Activated CD4-positive, alpha-beta T cell treated with anti-CD3 and anti-CD28 coated beads, Interleukin-2, amount 10 ng/mL, durations not matched to agents 7 days and 5 days (primary cell): ENCODE measurements around the gene AHNAK2. TPM values are rescaled to one million over a fixed set of nuclear protein-coding genes. Genes with fewer than 3 reads are reported as not detected.
"Not testable (repeated sequence)": the region's sequence is repeated elsewhere in the genome, so short reads cannot be mapped to it uniquely, and the experiment has no call there.

Source experiments
- CTCF ChIA-PET: fragments of 350-600 bp; sonication (Branson Sonifier 250); formaldehyde crosslinking; loops from one replicate; lab custom pipeline; 2021; ENCODE audit warnings: antibody characterized with exemption; lab: Charles Lee
- POLR2A ChIA-PET: fragments of 350-600 bp; sonication (Branson Sonifier 250); formaldehyde crosslinking; loops from one replicate; lab custom pipeline; 2021; ENCODE audit warnings: antibody characterized with exemption; lab: Charles Lee
- DNase-seq: peaks from one replicate; pipeline ENCODE4 v3.0.0-alpha.2; 2020
- H3K27ac Mint-ChIP-seq: one replicate; pipeline ENCODE4 v1.8.0; 2021; ENCODE audit warnings: mild to moderate bottlenecking, moderate library complexity, mixed read lengths
- H3K27me3 Mint-ChIP-seq: one replicate; pipeline ENCODE4 v1.8.0; 2021; ENCODE audit warnings: mixed read lengths
- H3K36me3 Mint-ChIP-seq: one replicate; pipeline ENCODE4 v1.8.0; 2021; ENCODE audit warnings: low read depth, mixed read lengths
- H3K4me1 Mint-ChIP-seq: one replicate; pipeline ENCODE4 v1.8.0; 2021; ENCODE audit warnings: mixed read lengths
- H3K4me3 Mint-ChIP-seq: one replicate; pipeline ENCODE4 v1.8.0; 2021; ENCODE audit warnings: mild to moderate bottlenecking, moderate library complexity, mixed read lengths
- H3K9me3 Mint-ChIP-seq: one replicate; pipeline ENCODE4 v1.8.0; 2021; ENCODE audit warnings: mixed read lengths
- total RNA-seq, 2 experiments: library from RNA; stranded (reverse); gene quantifications; one replicate each; pipeline ENCODE4 v1.2.3, GENCODE V29; 2021

The AHNAK2 gene
- total RNA-seq, 2 experiments from 2014 or later, result not detected

GRCh38 chr14:104949406-104949955 is 28.7 kb downstream of the AHNAK2 start:
- H3K4me3 Mint-ChIP-seq, CTCF ChIA-PET, H3K4me1 Mint-ChIP-seq, H3K9me3 Mint-ChIP-seq, H3K27me3 Mint-ChIP-seq, H3K36me3 Mint-ChIP-seq, H3K27ac Mint-ChIP-seq, DNase-seq, POLR2A ChIA-PET: not testable (repeated sequence)

DNA sequence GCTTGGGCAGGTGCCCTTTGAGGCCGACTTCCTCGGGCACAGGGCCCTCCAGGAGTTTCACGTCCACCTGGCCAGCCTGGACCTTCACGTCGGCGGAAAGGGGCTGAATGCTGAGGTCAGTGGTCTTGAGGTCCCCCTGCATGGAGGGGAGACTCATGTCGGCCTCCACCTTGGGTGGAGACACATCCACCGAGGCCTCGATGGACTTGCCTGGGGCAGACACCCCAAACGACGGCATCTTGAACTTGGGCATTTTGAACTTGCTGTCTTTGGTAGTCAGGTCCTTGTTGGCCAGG is 29.5 kb downstream of the AHNAK2 start:
- Mint-ChIP-seq H3K27ac (no peak overlapping the region), H3K9me3 (no peaks in the 10 kb centered on the region), H3K4me3 (no peak overlapping the region), H3K36me3 (no peaks in the 10 kb centered on the region), H3K4me1 (no peaks in the 10 kb centered on the region), H3K27me3 (no peaks in the 10 kb centered on the region)
- ChIA-PET POLR2A (no interaction called here), CTCF (no interaction called here)
- no peak for DNase-seq

GRCh38 chr14:104947881-104948735 is 30.1 kb downstream of the AHNAK2 start:
- H3K36me3 Mint-ChIP-seq, H3K4me1 Mint-ChIP-seq, H3K27me3 Mint-ChIP-seq, CTCF ChIA-PET, H3K4me3 Mint-ChIP-seq, H3K27ac Mint-ChIP-seq, H3K9me3 Mint-ChIP-seq, DNase-seq, POLR2A ChIA-PET: not testable (repeated sequence)

DNA sequence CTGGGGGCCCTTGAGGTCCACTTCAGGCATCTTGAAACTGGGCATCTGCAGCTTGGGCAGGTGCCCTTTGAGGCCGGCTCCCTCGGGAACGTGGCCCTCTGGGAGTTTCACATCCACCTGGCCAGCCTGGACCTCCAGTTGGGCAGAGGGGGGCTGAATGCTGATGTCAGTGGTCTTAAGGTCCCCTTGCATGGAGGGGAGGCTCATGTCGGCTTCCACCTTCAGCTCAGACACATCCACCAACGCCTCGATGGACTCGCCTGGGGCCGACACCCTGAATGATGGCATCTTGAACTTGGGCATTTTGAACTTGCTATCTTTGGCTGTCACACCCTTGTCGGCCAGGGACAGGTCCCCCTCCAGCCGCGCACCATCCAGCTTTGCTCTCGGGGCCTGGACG is 31.0 kb downstream of the AHNAK2 start:
- POLR2A ChIA-PET, H3K4me3 Mint-ChIP-seq, H3K4me1 Mint-ChIP-seq, H3K27me3 Mint-ChIP-seq, H3K27ac Mint-ChIP-seq, DNase-seq, CTCF ChIA-PET, H3K36me3 Mint-ChIP-seq, H3K9me3 Mint-ChIP-seq: not testable (repeated sequence)

GRCh38 chr14:104945986-104946965 is 31.9 kb downstream of the AHNAK2 start:
- CTCF ChIA-PET, H3K27me3 Mint-ChIP-seq, H3K4me3 Mint-ChIP-seq, DNase-seq, H3K9me3 Mint-ChIP-seq, H3K36me3 Mint-ChIP-seq, H3K4me1 Mint-ChIP-seq, POLR2A ChIA-PET, H3K27ac Mint-ChIP-seq: not testable (repeated sequence)

- H3K36me3 Mint-ChIP-seq, DNase-seq, CTCF ChIA-PET, H3K27ac Mint-ChIP-seq, POLR2A ChIA-PET, H3K4me3 Mint-ChIP-seq, H3K27me3 Mint-ChIP-seq, H3K9me3 Mint-ChIP-seq, H3K4me1 Mint-ChIP-seq: not testable (repeated sequence)
Observed at GRCh38 chr14:104945266-104945665, 32.9 kb downstream of the AHNAK2 start.

DNA sequence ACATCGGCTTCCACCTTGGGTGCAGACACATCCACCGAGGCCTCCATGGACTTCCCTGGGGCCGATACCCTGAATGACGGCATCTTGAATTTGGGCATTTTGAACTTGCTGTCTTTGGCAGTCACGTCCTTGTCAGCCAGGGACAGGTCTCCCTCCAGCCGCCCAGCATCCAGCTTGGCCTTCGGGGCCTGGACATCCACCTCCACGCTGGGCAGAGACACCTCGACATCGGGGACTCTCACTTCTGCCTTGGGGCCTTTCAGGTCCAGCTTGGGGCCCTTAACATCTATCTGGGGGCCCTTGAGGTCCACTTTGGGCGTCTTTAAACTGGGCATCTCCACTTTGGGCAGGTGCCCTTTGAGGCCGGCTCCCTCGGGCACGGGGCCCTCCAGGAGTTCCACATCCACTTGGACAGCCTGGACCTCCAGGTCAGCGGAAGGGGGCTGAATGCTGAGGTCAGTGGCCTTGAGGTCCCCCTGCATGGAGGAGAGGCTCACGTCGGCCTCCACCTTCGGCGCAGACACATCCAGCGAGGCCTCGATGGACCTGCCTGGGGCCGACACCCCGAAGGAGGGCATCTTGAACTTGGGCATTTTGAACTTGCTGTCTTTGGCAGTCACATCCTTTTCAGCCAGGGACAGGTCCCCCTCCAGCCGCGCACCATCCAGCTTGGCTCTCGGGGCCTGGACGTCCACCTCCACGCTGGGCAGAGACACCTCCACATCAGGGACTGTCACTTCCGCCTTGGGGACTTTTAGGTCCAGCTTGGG is 33.6 kb downstream of the AHNAK2 start:
- H3K36me3 Mint-ChIP-seq, H3K27ac Mint-ChIP-seq, H3K27me3 Mint-ChIP-seq, H3K4me3 Mint-ChIP-seq, CTCF ChIA-PET, H3K9me3 Mint-ChIP-seq, H3K4me1 Mint-ChIP-seq, DNase-seq, POLR2A ChIA-PET: not testable (repeated sequence)

DNA sequence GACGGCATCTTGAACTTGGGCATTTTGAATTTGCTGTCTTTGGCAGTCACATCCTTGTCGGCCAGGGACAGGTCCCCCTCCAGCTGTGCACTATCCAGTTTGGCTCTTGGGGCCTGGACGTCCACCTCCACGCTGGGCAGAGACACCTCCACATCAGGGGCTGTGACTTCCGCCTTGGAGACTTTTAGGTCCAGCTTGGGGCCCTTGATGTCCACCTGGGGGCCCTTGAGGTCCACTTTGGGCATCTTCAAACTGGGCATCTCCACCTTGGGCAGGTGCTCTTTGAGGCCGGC is 34.2 kb downstream of the AHNAK2 start:
- H3K4me1 Mint-ChIP-seq, POLR2A ChIA-PET, H3K4me3 Mint-ChIP-seq, H3K27me3 Mint-ChIP-seq, H3K27ac Mint-ChIP-seq, H3K36me3 Mint-ChIP-seq, H3K9me3 Mint-ChIP-seq, DNase-seq, CTCF ChIA-PET: not testable (repeated sequence)

DNA sequence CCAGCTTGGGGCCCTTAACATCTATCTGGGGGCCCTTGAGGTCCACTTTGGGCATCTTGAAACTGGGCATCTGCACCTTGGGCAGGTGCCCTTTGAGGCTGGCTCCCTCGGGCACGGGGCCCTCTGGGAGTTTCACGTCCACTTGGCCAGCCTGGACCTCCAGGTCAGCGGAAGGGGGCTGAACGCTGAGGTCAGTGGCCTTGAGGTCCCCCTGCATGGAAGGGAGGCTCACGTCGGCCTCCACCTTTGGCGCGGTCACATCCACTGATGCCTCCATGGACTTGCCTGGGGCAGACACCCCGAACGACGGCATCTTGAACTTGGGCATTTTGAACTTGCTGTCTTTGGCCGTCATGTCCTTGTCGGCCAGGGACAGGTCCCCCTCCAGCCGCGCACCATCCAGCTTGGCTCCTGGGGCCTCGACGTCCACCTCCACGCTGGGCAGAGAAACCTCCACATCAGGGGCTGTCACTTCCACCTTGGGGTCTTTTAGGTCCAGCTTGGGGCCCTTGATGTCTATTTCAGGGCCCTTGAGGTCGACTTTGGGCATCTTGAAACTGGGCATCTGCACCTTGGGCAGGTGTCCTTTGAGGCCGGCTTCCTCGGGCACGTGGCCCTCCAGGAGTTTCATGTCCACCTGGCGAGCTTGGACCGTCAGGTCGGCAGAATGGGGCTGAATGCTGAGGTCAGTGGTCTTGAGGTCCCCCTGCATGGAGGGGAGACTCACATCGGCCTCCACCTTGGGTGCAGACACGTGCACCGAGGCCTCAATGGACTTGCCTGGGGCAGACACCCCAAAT is 34.8 kb downstream of the AHNAK2 start:
- H3K4me3 Mint-ChIP-seq, H3K27ac Mint-ChIP-seq, POLR2A ChIA-PET, H3K9me3 Mint-ChIP-seq, H3K36me3 Mint-ChIP-seq, H3K4me1 Mint-ChIP-seq, DNase-seq, H3K27me3 Mint-ChIP-seq, CTCF ChIA-PET: not testable (repeated sequence)

DNA sequence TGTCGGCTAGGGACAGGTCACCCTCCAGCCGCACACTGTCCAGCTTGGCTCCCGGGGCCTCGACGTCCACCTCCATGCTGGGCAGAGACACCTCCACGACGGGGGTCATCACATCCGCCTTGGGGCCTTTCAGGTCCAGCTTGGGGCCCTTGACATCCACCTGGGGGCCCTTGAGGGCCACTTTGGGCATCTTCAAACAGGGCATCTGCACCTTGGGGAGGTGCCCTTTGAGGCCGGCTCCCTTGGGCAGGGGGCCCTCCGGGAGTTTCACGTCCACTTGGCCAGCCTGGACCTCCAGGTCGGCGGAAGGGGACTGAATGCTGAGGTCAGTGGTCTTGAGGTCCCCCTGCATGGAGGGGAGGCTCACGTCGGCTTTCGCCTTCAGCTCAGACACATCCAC is 35.6 kb downstream of the AHNAK2 start:
- Mint-ChIP-seq H3K9me3 (no peaks in the 10 kb centered on the region), H3K27ac (no peak overlapping the region), H3K4me1 (no peaks in the 10 kb centered on the region), H3K4me3 (no peak overlapping the region), H3K36me3 (no peaks in the 10 kb centered on the region), H3K27me3 (peaks cover 11% of the 10 kb centered on the region)
- DNase-seq, result no peak
- ChIA-PET POLR2A (no interaction called here), CTCF (no interaction called here)

- Mint-ChIP-seq H3K27ac (no peak overlapping the region), H3K4me3 (no peak overlapping the region), H3K9me3 (no peaks in the 10 kb centered on the region), H3K36me3 (no peaks in the 10 kb centered on the region), H3K4me1 (no peaks in the 10 kb centered on the region), H3K27me3 (peaks cover 18% of the 10 kb centered on the region)
- CTCF ChIA-PET, result no interaction called here
- POLR2A ChIA-PET, result no interaction called here
- no peak for DNase-seq
Observed at GRCh38 chr14:104941508-104942365, 36.4 kb downstream of the AHNAK2 start.
